Hepatocyte (in vitro differentiated cells): ENCODE measurements around the gene HIGD1B. TPM values are rescaled to one million over a fixed set of nuclear protein-coding genes. Genes with fewer than 3 reads are reported as not detected.

Source experiments
- DNase-seq: peaks from one replicate; pipeline ENCODE4 v3.0.0-alpha.2; 2016; ENCODE audit warnings: low spot score
- H2AFZ ChIP-seq: fragments of 200-600 bp; sonication (generic); 2 replicates; pipeline ENCODE4 v1.6.0; 2016; ENCODE audit warnings: antibody characterized with exemption, mild to moderate bottlenecking
- H3K27ac ChIP-seq: fragments of 200-600 bp; sonication (generic); 2 replicates; pipeline ENCODE4 v1.5.1; 2016; ENCODE audit warnings: mild to moderate bottlenecking
- H3K27me3 ChIP-seq: fragments of 200-600 bp; sonication (generic); 2 replicates; pipeline ENCODE4 v1.6.1; 2016
- H3K36me3 ChIP-seq: fragments of 200-600 bp; sonication (generic); replicated peaks from 2 replicates; pipeline ENCODE4 v1.5.1; 2016; ENCODE audit warnings: low read depth; ENCODE audit not compliant: insufficient read depth
- H3K4me1 ChIP-seq: fragments of 200-600 bp; sonication (generic); 2 replicates; pipeline ENCODE4 v1.5.1; 2016; ENCODE audit warnings: mild to moderate bottlenecking, moderate library complexity; ENCODE audit not compliant: insufficient read depth
- H3K4me2 ChIP-seq: fragments of 200-600 bp; sonication (generic); 2 replicates; pipeline ENCODE4 v1.6.0; 2016
- H3K4me3 ChIP-seq: fragments of 200-600 bp; sonication (generic); 2 replicates; pipeline ENCODE4 v1.5.1; 2016; ENCODE audit warnings: mild to moderate bottlenecking
- H3K79me2 ChIP-seq: fragments of 200-600 bp; sonication (generic); 2 replicates; pipeline ENCODE4 v1.6.0; 2017; ENCODE audit warnings: mild to moderate bottlenecking
- H3K9me2 ChIP-seq: fragments of 200-600 bp; sonication (generic); replicated peaks from 2 replicates; pipeline ENCODE4 v1.6.0; 2017; ENCODE audit warnings: mild to moderate bottlenecking; ENCODE audit not compliant: insufficient read depth
- H3K9me3 ChIP-seq: fragments of 200-600 bp; sonication (generic); 2 replicates; pipeline ENCODE4 v1.5.1; 2016; ENCODE audit warnings: low read depth, mild to moderate bottlenecking
- H4K20me1 ChIP-seq: fragments of 200-600 bp; sonication (generic); 2 replicates; pipeline ENCODE4 v1.6.0; 2016; ENCODE audit warnings: mild to moderate bottlenecking; ENCODE audit not compliant: insufficient read depth, poor library complexity, severe bottlenecking
- CTCF ChIP-seq: fragments of 200-600 bp; sonication (generic); IDR thresholded peaks from 2 replicates; pipeline ENCODE4 v1.5.1; 2016; ENCODE audit warnings: antibody characterized with exemption, mild to moderate bottlenecking; ENCODE audit not compliant: poor library complexity
- EZH2 ChIP-seq: fragments of 200-600 bp; sonication (generic); IDR thresholded peaks from 2 replicates; pipeline ENCODE4 v1.6.1; 2016; ENCODE audit warnings: antibody characterized with exemption, mild to moderate bottlenecking, borderline replicate concordance
- EZH2phosphoT487 ChIP-seq: fragments of 200-600 bp; sonication (generic); IDR thresholded peaks from one replicate; pipeline ENCODE4 v1.6.1; 2018; ENCODE audit warnings: antibody characterized with exemption, mild to moderate bottlenecking, low read depth, moderate library complexity; ENCODE audit not compliant: unreplicated experiment, severe bottlenecking
- WGBS: methylation state at CpG from one replicate; pipeline ENCODE4 v1.1.6; 2016; ENCODE audit warnings: low lambda C conversion rate; ENCODE audit errors: missing lambda C conversion rate; 5-methylcytosine and 5-hydroxymethylcytosine counted together
- polyA plus RNA-seq: library from polyadenylated mRNA; unstranded; fragments of >200 nt; fragmentation: Nextera tagmentation; extraction: Ambion mirVana; gene quantifications from 2 replicates; pipeline ENCODE4 v1.2.1, GENCODE V29; 2016
- total RNA-seq: library from RNA; depleted of rRNA; stranded (reverse); fragments of >200 nt; gene quantifications from 2 replicates; pipeline ENCODE4 v1.2.3, GENCODE V29; 2014

The HIGD1B gene
- total and polyA plus RNA-seq, 2 experiments from 2014 or later = not detected

- TF ChIP-seq EZH2 = no peak
- TF ChIP-seq EZH2phosphoT487 = no peak
- no peaks in the 10 kb centered on the region for H3K9me3 ChIP-seq
- no peaks in the 10 kb centered on the region for H4K20me1 ChIP-seq
- H3K4me1 ChIP-seq = no peaks in the 10 kb centered on the region
- H3K4me2 ChIP-seq = no peak overlapping the region
- WGBS = 94% methylated on average over 10 of the region's 12 CpGs
- H3K4me3 ChIP-seq = no peak overlapping the region
- no peaks in the 10 kb centered on the region for H3K79me2 ChIP-seq
- H3K36me3 ChIP-seq = peaks cover 6% of the 10 kb centered on the region
- H3K27me3 ChIP-seq = no peaks in the 10 kb centered on the region
- H3K27ac ChIP-seq = no peak overlapping the region
- H3K9me2 ChIP-seq = no peaks in the 10 kb centered on the region
- no peak overlapping the region for H2AFZ ChIP-seq
- DNase-seq = no peak
Measured at GRCh38 chr17:44863061-44863918, 15.6 kb downstream of the HIGD1B start.

GRCh38 chr17:44864831-44865230 is 17.1 kb downstream of the HIGD1B start:
- Histone ChIP-seq H3K36me3 (no peaks in the 10 kb centered on the region), H3K4me1 (no peaks in the 10 kb centered on the region), H3K9me2 (no peaks in the 10 kb centered on the region), H2AFZ (no peak overlapping the region), H3K4me2 (no peak overlapping the region), H3K9me3 (no peaks in the 10 kb centered on the region), H3K27me3 (no peaks in the 10 kb centered on the region), H3K79me2 (no peaks in the 10 kb centered on the region), H3K27ac (no peak overlapping the region), H3K4me3 (no peak overlapping the region), H4K20me1 (no peaks in the 10 kb centered on the region)
- TF ChIP-seq EZH2 (no peak), CTCF (no peak), EZH2phosphoT487 (no peak)
- no peak for DNase-seq
- 79% methylated on average over 10 of the region's 10 CpGs for WGBS

GRCh38 chr17:44865231-44865660 is 17.6 kb downstream of the HIGD1B start:
- Histone ChIP-seq H3K4me3 (no peak overlapping the region), H4K20me1 (no peaks in the 10 kb centered on the region), H3K79me2 (no peaks in the 10 kb centered on the region), H3K4me2 (no peak overlapping the region), H3K27me3 (no peaks in the 10 kb centered on the region), H3K9me2 (no peaks in the 10 kb centered on the region), H2AFZ (no peak overlapping the region), H3K4me1 (no peaks in the 10 kb centered on the region), H3K9me3 (no peaks in the 10 kb centered on the region), H3K36me3 (no peaks in the 10 kb centered on the region), H3K27ac (no peak overlapping the region)
- 70% methylated on average over 1 of the region's 1 CpG for WGBS
- DNase-seq = peak; percentile 88
- TF ChIP-seq EZH2 (no peak), EZH2phosphoT487 (no peak), CTCF (peak; percentile 92)

GRCh38 chr17:44865931-44866330 is 18.2 kb downstream of the HIGD1B start:
- H3K4me3 ChIP-seq = no peak overlapping the region
- H3K4me1 ChIP-seq = no peaks in the 10 kb centered on the region
- no peaks in the 10 kb centered on the region for H3K79me2 ChIP-seq
- no peaks in the 10 kb centered on the region for H3K9me2 ChIP-seq
- no peaks in the 10 kb centered on the region for H4K20me1 ChIP-seq
- no peaks in the 10 kb centered on the region for H3K27me3 ChIP-seq
- no peaks in the 10 kb centered on the region for H3K36me3 ChIP-seq
- H3K27ac ChIP-seq = no peak overlapping the region
- 83% methylated on average over 6 of the region's 6 CpGs for WGBS
- H3K4me2 ChIP-seq = no peak overlapping the region
- no peak overlapping the region for H2AFZ ChIP-seq
- no peaks in the 10 kb centered on the region for H3K9me3 ChIP-seq
- TF ChIP-seq EZH2phosphoT487 (no peak), EZH2 (no peak), CTCF (no peak)
- DNase-seq = no peak
